EH (cell line): Measurements from ENCODE around the gene FAM25A.
"Not testable (repeated sequence)": the region's sequence is repeated elsewhere in the genome, so short reads cannot be mapped to it uniquely, and the experiment has no call there.

ENCODE experiments used
- DNase-seq: peaks from one replicate; pipeline ENCODE4 v3.0.0-alpha.2; 2015; ENCODE audit warnings: low read depth

The FAM25A gene

GRCh38 chr10:87013528-87013927 lies 6.6 kb upstream of the FAM25A start:
- not testable (repeated sequence) for DNase-seq

GRCh38 chr10:87014986-87015716 lies 4.9 kb upstream of the FAM25A start:
- peak; percentile 4 for DNase-seq

- DNase-seq = not testable (repeated sequence)
Measured at GRCh38 chr10:87018127-87018526, 2.0 kb upstream of the FAM25A start.

- DNase-seq = not testable (repeated sequence)
Measured at GRCh38 chr10:87019066-87019465, 1.0 kb upstream of the FAM25A start.

- DNase-seq = not testable (repeated sequence)
Measured at GRCh38 chr10:87019504-87019903, 590 bp upstream of the FAM25A start.

GRCh38 chr10:87025285-87025958 lies 5.3 kb downstream of the FAM25A start:
- peak; percentile 91 for DNase-seq

- DNase-seq = not testable (repeated sequence)
Measured at GRCh38 chr10:87026747-87027508, 6.8 kb downstream of the FAM25A start.

- DNase-seq = not testable (repeated sequence)
Measured at GRCh38 chr10:87030419-87030818, 10.3 kb downstream of the FAM25A start.

GRCh38 chr10:87030912-87031635 lies 11.0 kb downstream of the FAM25A start:
- no peak for DNase-seq

- DNase-seq = no peak
Measured at GRCh38 chr10:87036623-87037022, 16.5 kb downstream of the FAM25A start.

- DNase-seq = no peak
Measured at GRCh38 chr10:87038286-87038717, 18.2 kb downstream of the FAM25A start.

- no peak for DNase-seq
Measured at GRCh38 chr10:87038786-87039185, 18.7 kb downstream of the FAM25A start.

- not testable (repeated sequence) for DNase-seq
Measured at GRCh38 chr10:87043579-87043978, 23.5 kb downstream of the FAM25A start.

- DNase-seq = no peak
Measured at GRCh38 chr10:87045434-87045938, 25.4 kb downstream of the FAM25A start.

GRCh38 chr10:87053111-87053510 lies 33.0 kb downstream of the FAM25A start:
- DNase-seq = no peak

- DNase-seq = no peak
Measured at GRCh38 chr10:87053577-87054181, 33.6 kb downstream of the FAM25A start.

- peak; percentile 66 for DNase-seq
Measured at GRCh38 chr10:87054373-87055295, 34.5 kb downstream of the FAM25A start.

- no peak for DNase-seq
Measured at GRCh38 chr10:87058171-87058570, 38.1 kb downstream of the FAM25A start.

GRCh38 chr10:87059401-87059800 lies 39.3 kb downstream of the FAM25A start:
- no peak for DNase-seq

- DNase-seq = no peak
Measured at GRCh38 chr10:87060280-87060928, 40.3 kb downstream of the FAM25A start.
